HEK293 (cell line): Measurements from ENCODE around the gene RAB40C.

Source experiments
- CTCF ChIA-PET: fragments of 350-600 bp; formaldehyde crosslinking; extraction: SDS; loops from one replicate; lab custom pipeline; 2021; ENCODE audit warnings: antibody characterized with exemption; lab: Yijun Ruan, JAX
- POLR2A ChIA-PET: fragments of 300-600 bp; formaldehyde crosslinking; extraction: SDS; loops from one replicate; lab custom pipeline; 2020; ENCODE audit warnings: antibody characterized with exemption, inconsistent platforms; lab: Yijun Ruan, JAX
- H3K27ac ChIP-seq: fragments of 200-500 bp; sonication (Bioruptor generic); 2 replicates; pipeline ENCODE4 v1.5.1; 2014; ENCODE audit warnings: low read depth, low read length, control low read depth, inconsistent platforms; ENCODE audit errors: extremely low read depth
- H3K36me3 ChIP-seq, 2 experiments: fragments of 200-500 bp in 1 of 2; sonication (Bioruptor generic) in 1 of 2; 1 replicate in 1 of 2; 2 replicates in 1 of 2; pipeline ENCODE4 v1.5.1; 2014 to 2017; ENCODE audit warnings: inconsistent platforms in 2 of 2, low read length in 2 of 2; ENCODE audit not compliant: control insufficient read depth in 2 of 2, insufficient read depth in 1 of 2
- H3K4me1 ChIP-seq: fragments of 200-500 bp; sonication (Bioruptor generic); 2 replicates; pipeline ENCODE4 v1.5.1; 2014; ENCODE audit warnings: mild to moderate bottlenecking, low read length, inconsistent platforms; ENCODE audit not compliant: control insufficient read depth, insufficient read depth
- H3K4me3 ChIP-seq: 2 replicates; pipeline ENCODE4 v1.5.1; 2011; ENCODE audit warnings: low read depth, mild to moderate bottlenecking, control low read depth, low read length, moderate library complexity
- H3K9me3 ChIP-seq: fragments of 200-500 bp; sonication (Bioruptor generic); 2 replicates; pipeline ENCODE4 v1.5.1; 2014; ENCODE audit warnings: low read depth, low read length, inconsistent platforms; ENCODE audit not compliant: control insufficient read depth, insufficient read depth
- CTCF ChIP-seq: fragments of 450-650 bp; formaldehyde crosslinking; IDR thresholded peaks from 2 replicates; pipeline ENCODE4 v1.5.1; 2016; ENCODE audit warnings: missing biosample characterization, missing genetic modification characterization
- FEZF1 ChIP-seq: fragments of 450-650 bp; formaldehyde crosslinking; IDR thresholded peaks from 2 replicates; pipeline ENCODE4 v1.5.1; 2016; ENCODE audit warnings: missing biosample characterization, missing genetic modification characterization
- GLI4 ChIP-seq: fragments of 450-650 bp; formaldehyde crosslinking; IDR thresholded peaks from 2 replicates; pipeline ENCODE4 v1.5.1; 2016; ENCODE audit warnings: missing biosample characterization, missing genetic modification characterization
- GLIS2 ChIP-seq: fragments of 450-650 bp; formaldehyde crosslinking; IDR thresholded peaks from 2 replicates; pipeline ENCODE4 v1.5.1; 2016; ENCODE audit warnings: missing biosample characterization, missing genetic modification characterization
- HIC1 ChIP-seq: fragments of 450-650 bp; formaldehyde crosslinking; IDR thresholded peaks from 2 replicates; pipeline ENCODE4 v1.5.1; 2016; ENCODE audit warnings: missing biosample characterization, missing genetic modification characterization
- HOXD13 ChIP-seq: sonication (generic); formaldehyde crosslinking; IDR thresholded peaks from 2 replicates; pipeline ENCODE4 v1.8.0; 2022; ENCODE audit warnings: missing genetic modification reagents, borderline replicate concordance
- KLF16 ChIP-seq: fragments of 450-650 bp; formaldehyde crosslinking; IDR thresholded peaks from 2 replicates; pipeline ENCODE4 v1.5.1; 2017; ENCODE audit warnings: missing biosample characterization, missing genetic modification characterization
- KLF17 ChIP-seq: fragments of 450-650 bp; formaldehyde crosslinking; IDR thresholded peaks from 2 replicates; pipeline ENCODE4 v1.5.1; 2016; ENCODE audit warnings: missing biosample characterization, missing genetic modification characterization
- OSR2 ChIP-seq: fragments of 450-650 bp; formaldehyde crosslinking; IDR thresholded peaks from 2 replicates; pipeline ENCODE4 v1.5.1; 2016; ENCODE audit warnings: missing biosample characterization, missing genetic modification characterization
- SCRT2 ChIP-seq: fragments of 450-650 bp; formaldehyde crosslinking; IDR thresholded peaks from 2 replicates; pipeline ENCODE4 v1.5.1; 2016; ENCODE audit warnings: missing biosample characterization, missing genetic modification characterization
- SETDB1 ChIP-seq: IDR thresholded peaks from one replicate; pipeline ENCODE4 v1.6.1; 2017; ENCODE audit warnings: mild to moderate bottlenecking, low read length, moderate library complexity, mixed read lengths; ENCODE audit not compliant: insufficient read length
- SP3 ChIP-seq: fragments of 450-650 bp; formaldehyde crosslinking; IDR thresholded peaks from 2 replicates; pipeline ENCODE4 v1.5.1; 2016; ENCODE audit warnings: missing biosample characterization, missing genetic modification characterization
- YY1 ChIP-seq: fragments of 450-650 bp; formaldehyde crosslinking; IDR thresholded peaks from 2 replicates; pipeline ENCODE4 v1.5.1; 2018; ENCODE audit warnings: missing biosample characterization, missing genetic modification characterization
- YY2 ChIP-seq: fragments of 450-650 bp; formaldehyde crosslinking; IDR thresholded peaks from 2 replicates; pipeline ENCODE4 v1.5.1; 2016; ENCODE audit warnings: missing biosample characterization, missing genetic modification characterization
- ZBTB20 ChIP-seq: fragments of 450-650 bp; formaldehyde crosslinking; IDR thresholded peaks from 2 replicates; pipeline ENCODE4 v1.5.1; 2016; ENCODE audit warnings: missing biosample characterization, missing genetic modification characterization
- ZBTB49 ChIP-seq: fragments of 450-650 bp; formaldehyde crosslinking; IDR thresholded peaks from 2 replicates; pipeline ENCODE4 v1.5.1; 2016; ENCODE audit warnings: missing biosample characterization, missing genetic modification characterization, low read depth
- ZFHX2 ChIP-seq: fragments of 450-650 bp; formaldehyde crosslinking; conservative IDR thresholded peaks from 2 replicates; pipeline ENCODE4 v1.5.1; 2016; ENCODE audit warnings: missing biosample characterization, missing genetic modification characterization
- ZFP3 ChIP-seq: fragments of 450-650 bp; formaldehyde crosslinking; IDR thresholded peaks from 2 replicates; pipeline ENCODE4 v1.5.1; 2016; ENCODE audit warnings: low read depth, missing biosample characterization, missing genetic modification characterization
- ZFP69B ChIP-seq: fragments of 450-650 bp; formaldehyde crosslinking; IDR thresholded peaks from 2 replicates; pipeline ENCODE4 v1.5.1; 2016; ENCODE audit warnings: missing biosample characterization, missing genetic modification characterization
- ZIC2 ChIP-seq: fragments of 450-650 bp; formaldehyde crosslinking; IDR thresholded peaks from 2 replicates; pipeline ENCODE4 v1.5.1; 2016; ENCODE audit warnings: missing biosample characterization, missing genetic modification characterization
- ZNF138 ChIP-seq: fragments of 450-650 bp; formaldehyde crosslinking; IDR thresholded peaks from 2 replicates; pipeline ENCODE4 v1.5.1; 2016; ENCODE audit warnings: missing biosample characterization, missing genetic modification characterization, borderline replicate concordance
- ZNF184 ChIP-seq: fragments of 450-650 bp; IDR thresholded peaks from 2 replicates; pipeline ENCODE4 v1.5.1; 2018; ENCODE audit warnings: missing biosample characterization, mild to moderate bottlenecking, missing genetic modification characterization
- ZNF302 ChIP-seq: fragments of 450-650 bp; formaldehyde crosslinking; IDR thresholded peaks from 2 replicates; pipeline ENCODE4 v1.5.1; 2016; ENCODE audit warnings: missing biosample characterization, missing genetic modification characterization, low read depth
- ZNF335 ChIP-seq: fragments of 450-650 bp; formaldehyde crosslinking; conservative IDR thresholded peaks from 2 replicates; pipeline ENCODE4 v1.5.1; 2016; ENCODE audit warnings: missing biosample characterization, missing genetic modification characterization
- ZNF548 ChIP-seq: fragments of 450-650 bp; formaldehyde crosslinking; IDR thresholded peaks from 2 replicates; pipeline ENCODE4 v1.5.1; 2016; ENCODE audit warnings: missing biosample characterization, missing genetic modification characterization
- ZNF560 ChIP-seq: fragments of 450-650 bp; formaldehyde crosslinking; IDR thresholded peaks from 2 replicates; pipeline ENCODE4 v1.5.1; 2017; ENCODE audit warnings: missing biosample characterization, missing genetic modification characterization, borderline replicate concordance
- ZNF610 ChIP-seq: fragments of 450-650 bp; formaldehyde crosslinking; IDR thresholded peaks from 2 replicates; pipeline ENCODE4 v1.5.1; 2016; ENCODE audit warnings: missing biosample characterization, missing genetic modification characterization, borderline replicate concordance
- ZNF623 ChIP-seq: fragments of 450-650 bp; formaldehyde crosslinking; IDR thresholded peaks from 2 replicates; pipeline ENCODE4 v1.5.1; 2016; ENCODE audit warnings: missing biosample characterization, missing genetic modification characterization
- ZNF629 ChIP-seq: fragments of 450-650 bp; formaldehyde crosslinking; IDR thresholded peaks from 2 replicates; pipeline ENCODE4 v1.5.1; 2017; ENCODE audit warnings: missing biosample characterization, missing genetic modification characterization
- ZNF660 ChIP-seq: fragments of 450-650 bp; IDR thresholded peaks from 2 replicates; pipeline ENCODE4 v1.5.1; 2018; ENCODE audit warnings: missing biosample characterization, mild to moderate bottlenecking, missing genetic modification characterization
- ZNF747 ChIP-seq: fragments of 450-650 bp; formaldehyde crosslinking; IDR thresholded peaks from 2 replicates; pipeline ENCODE4 v1.5.1; 2016; ENCODE audit warnings: missing biosample characterization, missing genetic modification characterization

Gene RAB40C

DNA sequence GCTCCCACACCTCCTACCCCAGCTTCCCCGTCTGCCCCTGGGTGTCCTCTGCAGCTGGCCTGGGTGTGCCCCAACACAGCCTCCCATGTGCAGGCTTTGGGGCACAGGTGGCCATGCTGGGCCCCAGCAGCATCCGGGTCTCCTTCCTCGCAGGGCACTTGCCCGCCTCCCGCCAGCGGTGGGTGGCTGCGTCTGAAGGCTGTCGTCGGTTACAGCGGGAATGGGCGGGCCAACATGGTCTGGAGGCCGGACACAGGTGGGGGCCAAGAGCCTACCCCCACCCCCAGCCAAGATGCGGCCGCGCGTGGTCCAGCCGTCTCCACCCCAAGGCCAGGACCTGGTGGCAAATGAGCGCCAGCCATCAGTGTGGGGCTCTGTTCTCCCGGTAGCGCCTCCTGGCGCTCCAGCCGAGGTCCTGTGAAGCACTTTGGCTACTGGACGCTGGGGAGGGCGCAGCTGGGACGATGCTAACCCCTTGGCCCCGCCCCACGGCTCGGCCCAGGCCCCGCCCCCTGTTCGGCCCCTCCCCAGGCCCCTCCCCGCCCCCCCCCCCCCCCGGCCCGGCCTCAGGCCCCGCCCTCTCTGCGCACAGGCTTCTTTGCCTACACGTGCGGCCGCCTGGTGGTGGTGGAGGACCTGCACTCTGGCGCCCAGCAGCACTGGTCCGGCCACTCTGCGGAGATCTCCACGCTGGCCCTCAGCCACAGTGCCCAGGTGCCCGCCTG lies 70.8 kb downstream of the RAB40C start:
- Histone ChIP-seq H3K9me3 (no peaks in the 10 kb centered on the region), H3K27ac (no peak overlapping the region), H3K36me3 (peaks cover 0 to 60% of the 10 kb centered on the region in 2 experiments; a peak in 2 of 3 replicates), H3K4me1 (peaks cover 3% of the 10 kb centered on the region; the same call in 1 of the 2 replicates), H3K4me3 (no peak overlapping the region)
- ChIA-PET CTCF (no interaction called here), POLR2A (interaction anchor here (0.9 kb wide), 1 partner anchor 11 kb away, joined by 4 read pairs; the partner anchor contains the start of gene WDR90)
- TF ChIP-seq CTCF (tag by site-specific recombination) (peak; percentile 71), ZFHX2 (tag by site-specific recombination) (peak; percentile 72), ZNF548 (no peak), SCRT2 (peak; percentile 78), ZNF560 (no peak), ZBTB20 (tag by site-specific recombination) (no peak), ZNF335 (tag by site-specific recombination) (peak; percentile 33), ZFP69B (tag by site-specific recombination) (peak; percentile 69), ZFP3 (tag by site-specific recombination) (no peak), ZNF623 (tag by site-specific recombination) (no peak), SETDB1 (no peak), ZNF138 (tag by site-specific recombination) (no peak), ZNF184 (no peak), HIC1 (peak; percentile 98), ZNF747 (tag by site-specific recombination) (no peak), HOXD13 (no peak), ZBTB49 (tag by site-specific recombination) (no peak), ZNF610 (0 out of 2 replicates have a peak, but pooled peaks have one; percentile 16), OSR2 (tag by site-specific recombination) (peak; percentile 90), ZNF629 (peak; percentile 42; the same call in 1 of the 2 replicates), YY2 (no peak), SP3 (peak; percentile 80), ZNF660 (0 out of 2 replicates have a peak, but pooled peaks have one; percentile 39), YY1 (0 out of 2 replicates have a peak, but pooled peaks have one; percentile 34), FEZF1 (tag by site-specific recombination) (no peak), KLF16 (tag by site-specific recombination) (peak; percentile 38; the same call in 1 of the 2 replicates), ZNF302 (tag by site-specific recombination) (no peak), ZIC2 (peak; percentile 53; the same call in 1 of the 2 replicates), GLIS2 (peak; percentile 85), KLF17 (0 out of 2 replicates have a peak, but pooled peaks have one; percentile 31), GLI4 (no peak)
